ENCODE results near the gene RPS27L. TPM values are rescaled to one million over a fixed set of nuclear protein-coding genes. Genes with fewer than 3 reads are reported as not detected.

RPS27L gene
- total and polyA plus RNA-seq, 9 of the 15 experiments (the other 6 are each of a cell fraction or from before 2014, with no cell fraction given) = 72.2 to 382 (median 116) TPM

GRCh38 chr15:63122002-63122875 lies 35.0 kb downstream of the RPS27L start (continued):
- TF ChIP-seq, protein P1, sequence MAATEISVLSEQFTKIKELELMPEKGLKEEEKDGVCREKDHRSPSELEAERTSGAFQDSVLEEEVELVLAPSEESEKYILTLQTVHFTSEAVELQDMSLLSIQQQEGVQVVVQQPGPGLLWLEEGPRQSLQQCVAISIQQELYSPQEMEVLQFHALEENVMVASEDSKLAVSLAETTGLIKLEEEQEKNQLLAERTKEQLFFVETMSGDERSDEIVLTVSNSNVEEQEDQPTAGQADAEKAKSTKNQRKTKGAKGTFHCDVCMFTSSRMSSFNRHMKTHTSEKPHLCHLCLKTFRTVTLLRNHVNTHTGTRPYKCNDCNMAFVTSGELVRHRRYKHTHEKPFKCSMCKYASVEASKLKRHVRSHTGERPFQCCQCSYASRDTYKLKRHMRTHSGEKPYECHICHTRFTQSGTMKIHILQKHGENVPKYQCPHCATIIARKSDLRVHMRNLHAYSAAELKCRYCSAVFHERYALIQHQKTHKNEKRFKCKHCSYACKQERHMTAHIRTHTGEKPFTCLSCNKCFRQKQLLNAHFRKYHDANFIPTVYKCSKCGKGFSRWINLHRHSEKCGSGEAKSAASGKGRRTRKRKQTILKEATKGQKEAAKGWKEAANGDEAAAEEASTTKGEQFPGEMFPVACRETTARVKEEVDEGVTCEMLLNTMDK (IDR thresholded peaks at IDR 0.05; ENCODE audit: borderline replicate concordance, insufficient read depth, low read depth, low read length, poor library complexity, severe bottlenecking) = peak; percentile 79
- TF ChIP-seq E2F5 (CRISPR knock-in tag; IDR thresholded peaks at IDR 0.05) (0 out of 2 replicates have a peak, but pooled peaks have one; percentile 24), THAP12 (CRISPR knock-in tag; IDR thresholded peaks at IDR 0.05) (peak; percentile 6; the same call in 1 of the 2 replicates), HDAC1 (IDR thresholded peaks at IDR 0.05) (peak in 1 of 2 experiments; percentile 27; a peak in 1 of 4 replicates), ATF7 (IDR thresholded peaks at IDR 0.05) (peak; percentile 33; the same call in 1 of the 2 replicates), ZNF785 (CRISPR knock-in tag; IDR thresholded peaks at IDR 0.05) (no peak), ZNF282 (CRISPR knock-in tag; IDR thresholded peaks at IDR 0.05) (peak; percentile 45; the same call in 1 of the 2 replicates), ZBTB9 (CRISPR knock-in tag; IDR thresholded peaks at IDR 0.05) (0 out of 2 replicates have a peak, but pooled peaks have one; percentile 27), HMG20A (CRISPR knock-in tag; conservative IDR thresholded peaks at IDR 0.05) (0 out of 2 replicates have a peak, but pooled peaks have one; percentile 18), NR0B1 (IDR thresholded peaks at IDR 0.05; ENCODE audit: partially characterized antibody) (no peak), SLC30A9 (CRISPR knock-in tag; IDR thresholded peaks at IDR 0.05) (no peak), RBBP5 (IDR thresholded peaks at IDR 0.05; ENCODE audit: borderline replicate concordance, insufficient read depth, low read length, poor library complexity, severe bottlenecking) (peak; percentile 73), PHF8 (IDR thresholded peaks at IDR 0.05; ENCODE audit: borderline replicate concordance, low read length) (peak; percentile 34; the same call in 1 of the 2 replicates), BCOR (IDR thresholded peaks at IDR 0.05) (0 out of 2 replicates have a peak, but pooled peaks have one; percentile 10), ZC3H4 (CRISPR knock-in tag; IDR thresholded peaks at IDR 0.05; ENCODE audit: borderline replicate concordance) (peak; percentile 63; the same call in 1 of the 2 replicates), RCOR1 (IDR thresholded peaks at IDR 0.05; ENCODE audit: borderline replicate concordance in 1 of 2, low read depth in 2 of 2, low read length in 2 of 2) (peak in 1 of 2 experiments; percentile 38; a peak in 1 of 4 replicates)
- TF ChIP-seq, protein P2, sequence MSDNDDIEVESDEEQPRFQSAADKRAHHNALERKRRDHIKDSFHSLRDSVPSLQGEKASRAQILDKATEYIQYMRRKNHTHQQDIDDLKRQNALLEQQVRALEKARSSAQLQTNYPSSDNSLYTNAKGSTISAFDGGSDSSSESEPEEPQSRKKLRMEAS (CRISPR knock-in tag; IDR thresholded peaks at IDR 0.05) = peak; percentile 61

All from K562 (cell line).